Type B pancreatic cell (in vitro differentiated cells): ENCODE data around the gene XIST. TPM values are rescaled to one million over a fixed set of nuclear protein-coding genes. Genes with fewer than 3 reads are reported as not detected.
"Not testable (repeated sequence)": the region's sequence is repeated elsewhere in the genome, so short reads cannot be mapped to it uniquely, and the experiment has no call there.

ENCODE experiments used
- DNase-seq: peaks from one replicate; pipeline ENCODE4 v3.0.0; 2021; ENCODE audit warnings: mixed read lengths; ENCODE audit not compliant: unreplicated experiment; ENCODE audit errors: extremely low spot score
- H3K27ac Mint-ChIP-seq: 2 replicates; pipeline ENCODE4 v1.8.0; 2021; ENCODE audit warnings: mild to moderate bottlenecking, mixed read lengths
- H3K27me3 Mint-ChIP-seq: 2 replicates; pipeline ENCODE4 v1.8.0; 2021; ENCODE audit warnings: mixed read lengths
- H3K36me3 Mint-ChIP-seq: 2 replicates; pipeline ENCODE4 v1.8.0; 2021; ENCODE audit warnings: mixed read lengths
- H3K4me1 Mint-ChIP-seq: one replicate; pipeline ENCODE4 v1.8.0; 2021; ENCODE audit warnings: mixed read lengths; ENCODE audit not compliant: unreplicated experiment
- H3K4me3 Mint-ChIP-seq: 2 replicates; pipeline ENCODE4 v1.8.0; 2021; ENCODE audit warnings: mild to moderate bottlenecking, mixed read lengths
- H3K9me3 Mint-ChIP-seq: 2 replicates; pipeline ENCODE4 v1.8.0; 2021; ENCODE audit warnings: mixed read lengths
- total RNA-seq: library from RNA; stranded (reverse); gene quantifications from 2 replicates; pipeline ENCODE4 v1.2.1, GENCODE V29; 2021; ENCODE audit warnings: low replicate concordance
- TF ChIP-seq, protein P1 (sequence below): fragments of 200-600 bp; sonication (generic); conservative IDR thresholded peaks from 2 replicates; pipeline ENCODE4 v1.5.0; 2021; ENCODE audit warnings: antibody characterized with exemption, mild to moderate bottlenecking

The XIST gene
- total RNA-seq, 1 donor from 2014 or later = not detected

DNA sequence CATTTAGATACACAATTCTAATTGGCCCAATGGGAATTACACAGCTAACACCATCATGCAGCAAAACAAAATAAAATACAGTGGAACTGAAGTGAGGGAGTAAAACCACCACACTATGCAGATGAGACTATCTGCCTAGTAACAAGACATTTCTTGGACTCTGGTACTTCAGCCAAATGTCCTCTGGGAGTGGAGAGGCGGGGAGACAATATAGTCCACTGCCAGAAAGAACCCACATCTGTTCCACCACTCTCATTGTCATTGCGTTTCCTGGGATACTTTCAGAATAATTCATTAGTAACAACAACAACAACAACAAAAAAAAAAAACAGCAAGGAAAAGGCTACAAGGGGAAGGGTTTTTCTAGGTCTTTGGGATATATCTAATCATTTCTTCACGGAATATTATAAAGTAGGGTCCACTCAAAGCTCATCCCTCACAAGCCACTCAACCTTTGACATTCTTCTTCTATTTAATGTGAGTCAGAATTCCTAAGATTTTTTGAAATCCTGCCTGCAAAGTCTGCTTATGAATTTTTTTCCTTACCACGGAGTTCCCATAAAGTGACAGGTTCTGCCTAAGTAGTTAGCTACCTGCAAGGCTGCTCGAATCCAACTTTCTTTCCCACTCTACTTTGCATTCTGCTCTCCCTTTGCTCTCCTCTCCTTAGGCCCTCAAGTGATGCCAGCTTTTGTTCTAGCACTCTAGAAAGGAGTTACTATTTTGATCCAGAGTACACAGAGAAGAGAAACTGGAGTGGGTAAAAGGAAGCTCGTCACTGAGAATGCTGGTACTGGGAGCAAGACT, 34.9 kb downstream of the XIST start:
- H3K36me3 Mint-ChIP-seq = no peaks in the 10 kb centered on the region
- H3K4me3 Mint-ChIP-seq = no peak overlapping the region
- no peaks in the 10 kb centered on the region for H3K9me3 Mint-ChIP-seq
- no peak for DNase-seq
- TF ChIP-seq, protein P1, sequence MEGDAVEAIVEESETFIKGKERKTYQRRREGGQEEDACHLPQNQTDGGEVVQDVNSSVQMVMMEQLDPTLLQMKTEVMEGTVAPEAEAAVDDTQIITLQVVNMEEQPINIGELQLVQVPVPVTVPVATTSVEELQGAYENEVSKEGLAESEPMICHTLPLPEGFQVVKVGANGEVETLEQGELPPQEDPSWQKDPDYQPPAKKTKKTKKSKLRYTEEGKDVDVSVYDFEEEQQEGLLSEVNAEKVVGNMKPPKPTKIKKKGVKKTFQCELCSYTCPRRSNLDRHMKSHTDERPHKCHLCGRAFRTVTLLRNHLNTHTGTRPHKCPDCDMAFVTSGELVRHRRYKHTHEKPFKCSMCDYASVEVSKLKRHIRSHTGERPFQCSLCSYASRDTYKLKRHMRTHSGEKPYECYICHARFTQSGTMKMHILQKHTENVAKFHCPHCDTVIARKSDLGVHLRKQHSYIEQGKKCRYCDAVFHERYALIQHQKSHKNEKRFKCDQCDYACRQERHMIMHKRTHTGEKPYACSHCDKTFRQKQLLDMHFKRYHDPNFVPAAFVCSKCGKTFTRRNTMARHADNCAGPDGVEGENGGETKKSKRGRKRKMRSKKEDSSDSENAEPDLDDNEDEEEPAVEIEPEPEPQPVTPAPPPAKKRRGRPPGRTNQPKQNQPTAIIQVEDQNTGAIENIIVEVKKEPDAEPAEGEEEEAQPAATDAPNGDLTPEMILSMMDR = no peak
- H3K4me1 Mint-ChIP-seq = no peaks in the 10 kb centered on the region
- H3K27me3 Mint-ChIP-seq = no peaks in the 10 kb centered on the region
- H3K27ac Mint-ChIP-seq = no peak overlapping the region

GRCh38 chrX:73812256-73812655, 40.3 kb downstream of the XIST start:
- no peak for DNase-seq
- Mint-ChIP-seq H3K4me1 (no peaks in the 10 kb centered on the region), H3K27ac (no peak overlapping the region)

GRCh38 chrX:73804109-73804508, 48.4 kb downstream of the XIST start:
- H3K27me3 Mint-ChIP-seq, H3K27ac Mint-ChIP-seq, DNase-seq, H3K36me3 Mint-ChIP-seq, H3K4me1 Mint-ChIP-seq, H3K4me3 Mint-ChIP-seq, H3K9me3 Mint-ChIP-seq: not testable (repeated sequence)

More at GRCh38 chrX:73812256-73812655, 40.3 kb downstream of the XIST start:
- Mint-ChIP-seq H3K9me3 (no peaks in the 10 kb centered on the region), H3K36me3 (no peaks in the 10 kb centered on the region), H3K4me3 (no peak overlapping the region), H3K27me3 (peaks cover 3% of the 10 kb centered on the region)
- TF ChIP-seq, protein P1 = no peak

DNA sequence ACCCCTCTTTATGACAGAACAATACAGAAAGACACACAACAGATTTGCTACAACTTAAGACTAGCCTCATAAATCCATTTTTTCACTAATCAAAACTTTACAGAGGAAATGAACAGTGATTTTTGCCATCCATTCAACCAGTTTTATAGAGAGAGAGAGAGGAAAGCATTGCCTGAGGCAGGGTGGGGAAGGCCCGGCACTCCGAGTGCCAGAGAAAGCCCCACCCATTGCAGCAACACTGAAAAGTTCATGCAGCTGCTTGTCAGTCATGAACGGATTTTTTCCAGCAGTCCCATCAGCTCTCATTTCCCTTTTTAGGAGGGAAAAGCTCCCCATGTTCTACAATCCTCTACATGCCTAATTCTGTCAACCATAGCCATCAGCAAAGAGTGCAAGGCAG, 52.6 kb downstream of the XIST start:
- Mint-ChIP-seq H3K4me3 (no peak overlapping the region), H3K27me3 (no peaks in the 10 kb centered on the region), H3K4me1 (no peaks in the 10 kb centered on the region), H3K9me3 (no peaks in the 10 kb centered on the region), H3K36me3 (no peaks in the 10 kb centered on the region), H3K27ac (peak overlapping the region; percentile 8)
- no peak for DNase-seq
- TF ChIP-seq, protein P1 = no peak

DNA sequence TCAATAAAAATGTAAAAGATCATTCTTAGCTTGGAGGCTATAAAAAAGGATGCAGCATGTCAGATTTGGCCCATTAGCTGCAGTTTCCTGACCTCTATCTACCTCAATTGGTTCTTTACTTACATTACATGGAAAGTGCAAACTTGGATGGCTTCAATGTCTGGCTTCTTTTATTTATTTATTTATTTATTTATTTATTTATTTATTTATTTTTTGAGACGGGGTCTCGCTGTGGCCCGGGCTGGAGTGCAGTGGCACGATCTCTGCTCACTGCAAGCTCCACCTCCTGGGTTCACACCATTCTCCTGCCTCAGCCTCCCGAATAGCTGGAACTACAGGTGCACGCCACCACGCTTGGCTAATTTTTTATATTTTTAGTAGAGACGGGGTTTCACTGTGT, 60.0 kb downstream of the XIST start:
- not testable (repeated sequence) for H3K4me3 Mint-ChIP-seq, H3K9me3 Mint-ChIP-seq, H3K27me3 Mint-ChIP-seq, H3K4me1 Mint-ChIP-seq, H3K27ac Mint-ChIP-seq, DNase-seq, H3K36me3 Mint-ChIP-seq

DNA sequence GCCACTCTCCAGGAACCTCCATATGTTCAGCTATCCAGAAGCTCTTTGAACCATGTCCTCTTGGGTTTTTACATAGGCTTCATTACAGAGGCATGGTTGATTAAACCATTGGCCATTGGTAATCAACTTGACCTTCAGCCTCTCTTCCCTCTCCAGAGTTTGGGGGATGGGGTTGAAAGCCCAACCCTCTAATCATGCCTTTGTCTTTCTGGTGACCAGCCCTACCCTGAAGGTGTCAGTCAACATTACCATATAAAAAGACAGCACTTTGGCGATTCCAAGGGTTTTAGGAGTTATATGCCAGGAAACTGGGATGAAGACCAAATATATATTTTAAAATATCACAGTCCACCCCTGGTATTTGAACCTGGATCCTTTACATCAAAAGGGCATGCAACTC, 67.0 kb downstream of the XIST start:
- no peak overlapping the region for H3K27ac Mint-ChIP-seq
- TF ChIP-seq, protein P1 = no peak
- H3K9me3 Mint-ChIP-seq = peaks cover 4% of the 10 kb centered on the region
- no peak for DNase-seq
- no peak overlapping the region for H3K4me3 Mint-ChIP-seq
- H3K27me3 Mint-ChIP-seq = no peaks in the 10 kb centered on the region
- H3K36me3 Mint-ChIP-seq = no peaks in the 10 kb centered on the region
- H3K4me1 Mint-ChIP-seq = no peaks in the 10 kb centered on the region
